Osteoblast (primary cell): ENCODE data around the gene CACNA1I. TPM values are rescaled to one million over a fixed set of nuclear protein-coding genes. Genes with fewer than 3 reads are reported as not detected.

Experiments
- DNase-seq: peaks from one replicate; pipeline ENCODE4 v3.0.0; 2011; ENCODE audit warnings: low spot score, mixed read lengths; ENCODE audit not compliant: insufficient read length; ENCODE audit errors: missing footprints
- H2AFZ ChIP-seq: 2 replicates; pipeline ENCODE4 v1.6.0; 2011; ENCODE audit warnings: mild to moderate bottlenecking, low read length
- H3K27ac ChIP-seq: 2 replicates; pipeline ENCODE4 v1.5.1; 2011; ENCODE audit warnings: mild to moderate bottlenecking, low read depth, low read length, moderate library complexity
- H3K27me3 ChIP-seq: 2 replicates; pipeline ENCODE4 v1.6.0; 2012; ENCODE audit warnings: mild to moderate bottlenecking, control low read depth, inconsistent platforms, low read length, moderate library complexity; ENCODE audit not compliant: insufficient read depth
- H3K36me3 ChIP-seq: 2 replicates; pipeline ENCODE4 v1.5.1; 2011; ENCODE audit warnings: mild to moderate bottlenecking, low read length, control low read depth, moderate library complexity; ENCODE audit not compliant: insufficient read depth
- H3K4me1 ChIP-seq: 2 replicates; pipeline ENCODE4 v1.5.1; 2011; ENCODE audit warnings: mild to moderate bottlenecking, low read length, control low read depth, moderate library complexity; ENCODE audit not compliant: insufficient read depth
- H3K4me2 ChIP-seq: 2 replicates; pipeline ENCODE4 v1.6.0; 2011; ENCODE audit warnings: mild to moderate bottlenecking, low read length; ENCODE audit not compliant: insufficient read depth
- H3K4me3 ChIP-seq: fragments of 200-600 bp; sonication (generic); 3 replicates; pipeline ENCODE4 v1.5.1; 2012; ENCODE audit warnings: mild to moderate bottlenecking, low read length, inconsistent platforms; ENCODE audit not compliant: insufficient read depth
- H3K79me2 ChIP-seq: 2 replicates; pipeline ENCODE4 v1.6.0; 2012; ENCODE audit warnings: mild to moderate bottlenecking, low read length, control low read depth, inconsistent platforms; ENCODE audit not compliant: insufficient read depth
- H3K9me3 ChIP-seq: 2 replicates; pipeline ENCODE4 v1.5.1; 2011; ENCODE audit warnings: low read depth, low read length, control low read depth
- H4K20me1 ChIP-seq: 2 replicates; pipeline ENCODE4 v1.6.0; 2012; ENCODE audit warnings: mild to moderate bottlenecking, low read length, control low read depth; ENCODE audit not compliant: insufficient read depth
- total RNA-seq: library from RNA; depleted of rRNA; stranded (reverse); fragments of >200 nt; gene quantifications from 2 replicates; pipeline ENCODE4 v1.2.3, GENCODE V29; 2012
- TF ChIP-seq, protein P1 (sequence below): IDR thresholded peaks from 2 replicates; pipeline ENCODE4 v1.5.1; 2011; ENCODE audit warnings: mild to moderate bottlenecking, low read depth, low read length, moderate library complexity; ENCODE audit errors: extremely low read depth

Gene CACNA1I
- total RNA-seq, 1 donor: under 0.01 TPM

- H3K27ac ChIP-seq: no peak overlapping the region
- TF ChIP-seq, protein P1, sequence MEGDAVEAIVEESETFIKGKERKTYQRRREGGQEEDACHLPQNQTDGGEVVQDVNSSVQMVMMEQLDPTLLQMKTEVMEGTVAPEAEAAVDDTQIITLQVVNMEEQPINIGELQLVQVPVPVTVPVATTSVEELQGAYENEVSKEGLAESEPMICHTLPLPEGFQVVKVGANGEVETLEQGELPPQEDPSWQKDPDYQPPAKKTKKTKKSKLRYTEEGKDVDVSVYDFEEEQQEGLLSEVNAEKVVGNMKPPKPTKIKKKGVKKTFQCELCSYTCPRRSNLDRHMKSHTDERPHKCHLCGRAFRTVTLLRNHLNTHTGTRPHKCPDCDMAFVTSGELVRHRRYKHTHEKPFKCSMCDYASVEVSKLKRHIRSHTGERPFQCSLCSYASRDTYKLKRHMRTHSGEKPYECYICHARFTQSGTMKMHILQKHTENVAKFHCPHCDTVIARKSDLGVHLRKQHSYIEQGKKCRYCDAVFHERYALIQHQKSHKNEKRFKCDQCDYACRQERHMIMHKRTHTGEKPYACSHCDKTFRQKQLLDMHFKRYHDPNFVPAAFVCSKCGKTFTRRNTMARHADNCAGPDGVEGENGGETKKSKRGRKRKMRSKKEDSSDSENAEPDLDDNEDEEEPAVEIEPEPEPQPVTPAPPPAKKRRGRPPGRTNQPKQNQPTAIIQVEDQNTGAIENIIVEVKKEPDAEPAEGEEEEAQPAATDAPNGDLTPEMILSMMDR: no peak
- H2AFZ ChIP-seq: no peak overlapping the region
- DNase-seq: peak; percentile 74
- H3K27me3 ChIP-seq: peaks cover 5% of the 10 kb centered on the region
- H3K4me3 ChIP-seq: no peak overlapping the region
- no peaks in the 10 kb centered on the region for H3K9me3 ChIP-seq
- no peak overlapping the region for H3K4me2 ChIP-seq
- H3K36me3 ChIP-seq: no peaks in the 10 kb centered on the region
- no peaks in the 10 kb centered on the region for H3K79me2 ChIP-seq
- no peaks in the 10 kb centered on the region for H4K20me1 ChIP-seq
- H3K4me1 ChIP-seq: no peaks in the 10 kb centered on the region
These were observed 150.9 kb downstream of the CACNA1I start for GRCh38 chr22:39721206-39722031.

- H3K4me2 ChIP-seq: no peak overlapping the region
- no peaks in the 10 kb centered on the region for H3K79me2 ChIP-seq
- DNase-seq: no peak
- no peaks in the 10 kb centered on the region for H4K20me1 ChIP-seq
- TF ChIP-seq, protein P1: no peak
- no peaks in the 10 kb centered on the region for H3K9me3 ChIP-seq
- H3K36me3 ChIP-seq: no peaks in the 10 kb centered on the region
- no peaks in the 10 kb centered on the region for H3K4me1 ChIP-seq
- H3K27ac ChIP-seq: no peak overlapping the region
- no peak overlapping the region for H2AFZ ChIP-seq
- peaks cover 7% of the 10 kb centered on the region for H3K27me3 ChIP-seq
- no peak overlapping the region for H3K4me3 ChIP-seq
These were observed 151.4 kb downstream of the CACNA1I start for GRCh38 chr22:39722032-39722325.

DNA sequence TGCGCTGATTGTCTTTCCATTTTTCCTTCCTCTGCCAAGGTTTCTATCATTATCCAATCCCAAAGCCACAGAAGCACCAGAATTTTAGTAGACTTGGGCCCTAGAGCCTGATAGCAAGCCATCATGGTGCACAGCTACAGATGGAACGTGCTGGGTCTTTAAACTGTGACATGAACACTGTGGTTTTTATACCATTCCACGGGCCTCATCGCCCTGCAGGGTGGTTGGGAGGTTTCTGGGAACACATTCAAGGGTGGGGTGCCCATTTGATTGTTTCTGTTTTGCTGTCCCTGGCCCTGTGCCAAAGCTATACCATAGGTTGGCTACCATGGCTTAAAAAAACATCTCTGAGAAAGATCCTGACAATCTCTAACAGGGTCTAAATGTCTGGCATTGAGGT lies 151.9 kb downstream of the CACNA1I start:
- no peak overlapping the region for H3K4me3 ChIP-seq
- H3K27me3 ChIP-seq: peaks cover 7% of the 10 kb centered on the region
- no peak overlapping the region for H3K4me2 ChIP-seq
- H3K79me2 ChIP-seq: no peaks in the 10 kb centered on the region
- H2AFZ ChIP-seq: no peak overlapping the region
- no peaks in the 10 kb centered on the region for H3K9me3 ChIP-seq
- H4K20me1 ChIP-seq: no peaks in the 10 kb centered on the region
- TF ChIP-seq, protein P1: no peak
- DNase-seq: peak; percentile 51
- H3K4me1 ChIP-seq: no peaks in the 10 kb centered on the region
- no peaks in the 10 kb centered on the region for H3K36me3 ChIP-seq
- H3K27ac ChIP-seq: no peak overlapping the region

DNA sequence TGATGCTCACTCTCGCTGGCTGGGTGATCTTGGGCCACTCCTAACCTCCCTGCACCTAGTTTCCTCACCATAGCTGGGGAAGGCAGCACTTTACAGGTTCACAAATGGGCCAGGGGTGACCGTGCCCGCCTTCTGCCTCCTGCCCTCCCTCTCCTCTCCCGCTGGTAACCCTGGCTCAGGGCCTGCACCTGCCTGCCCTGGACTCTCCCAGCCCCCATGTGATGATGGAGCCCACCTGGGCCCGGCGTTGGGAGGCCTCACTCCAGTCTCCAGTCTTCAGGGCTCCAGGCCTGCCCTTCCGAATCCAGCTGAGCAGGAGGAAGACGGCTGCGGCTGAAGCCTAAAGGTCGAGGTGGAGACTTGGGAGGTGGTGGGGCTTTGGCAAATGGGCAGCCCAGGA lies 152.9 kb downstream of the CACNA1I start:
- Histone ChIP-seq H3K9me3 (no peaks in the 10 kb centered on the region), H2AFZ (no peak overlapping the region), H4K20me1 (no peaks in the 10 kb centered on the region), H3K4me1 (no peaks in the 10 kb centered on the region), H3K36me3 (no peaks in the 10 kb centered on the region), H3K4me2 (no peak overlapping the region), H3K27me3 (peaks cover 7% of the 10 kb centered on the region), H3K79me2 (no peaks in the 10 kb centered on the region), H3K27ac (no peak overlapping the region), H3K4me3 (no peak overlapping the region)
- peak; percentile 42 for DNase-seq
- TF ChIP-seq, protein P1: no peak
